Ovary (tissue), 9 donors: ENCODE measurements around the gene MALRD1. TPM values are rescaled to one million over a fixed set of nuclear protein-coding genes. Genes with fewer than 3 reads are reported as not detected.

Experiments used
- DNase-seq, 5 donors: peaks; one replicate each; pipeline ENCODE4 v3.0.0-alpha.2; 2019 to 2020
- H3K27ac ChIP-seq, 2 donors: fragments of 200-600 bp; one replicate each; pipeline versions ENCODE4 v1.5.1 to v1.8.0; 2019 to 2022
- H3K27me3 ChIP-seq: fragments of 200-600 bp; one replicate; pipeline ENCODE4 v1.8.0; 2022
- H3K36me3 ChIP-seq: fragments of 200-600 bp; sonication (generic); one replicate; pipeline ENCODE4 v1.5.1; 2019
- H3K4me1 ChIP-seq: one replicate; pipeline ENCODE4 v1.8.1; 2013; ENCODE audit warnings: mild to moderate bottlenecking, moderate library complexity; ENCODE audit not compliant: insufficient read depth
- H3K4me3 ChIP-seq: fragments of 200-600 bp; sonication (generic); one replicate; pipeline ENCODE4 v1.5.1; 2017
- H3K9me3 ChIP-seq, 2 donors: fragments of 200-600 bp in 1 of 2; sonication (generic) in 1 of 2; one replicate each; pipeline versions ENCODE4 v1.5.1 to v1.8.1; 2013 to 2019; ENCODE audit warnings: mild to moderate bottlenecking in 1 of 2, moderate library complexity in 1 of 2
- EP300 ChIP-seq: sonication (generic); formaldehyde crosslinking; IDR thresholded peaks from one replicate; pipeline ENCODE4 v1.6.1; 2017; ENCODE audit warnings: antibody characterized with exemption
- POLR2A ChIP-seq: fragments of 450-650 bp; IDR thresholded peaks from one replicate; pipeline ENCODE4 v1.6.1; 2017; ENCODE audit warnings: antibody characterized with exemption, mild to moderate bottlenecking, moderate library complexity
- WGBS, 3 donors: extraction: QIAGEN DNeasy Blood & Tissue Kit in 1 of 3; methylation state at CpG; one replicate each; pipeline versions ENCODE4 v1.1.5 to v1.1.7; 2013 to 2017; 5-methylcytosine and 5-hydroxymethylcytosine counted together
- intact Hi-C, 4 donors: fragments of 100-400 bp; cut with DNase I; formaldehyde crosslinking; loops; one replicate each; pipeline versions ENCODE4 v1.11.0 to v1.15.1; 2022 to 2023
- polyA plus RNA-seq, 2 donors: library from polyadenylated mRNA; stranded (reverse); fragments of 200-250 nt in 1 of 2; fragments of 350-450 nt in 1 of 2; fragmentation: Illumina TruSeq in 1 of 2; extraction: RNeasy Lipid Tissue Mini Kit (QIAGEN cat#74804) in 1 of 2; gene quantifications; one replicate each; pipeline ENCODE4 v1.2.3, GENCODE V29; 2013 to 2014
- total RNA-seq, 7 donors: library from RNA; depleted of rRNA in 2 of 7; stranded (reverse); fragments of >200 nt in 2 of 7; fragmentation: NEBNext Ultra II Directional in 3 of 7; extraction: Animal tissue kit (Norgen Biotek cat#: 25700) in 3 of 7; gene quantifications; one replicate each; pipeline versions ENCODE4 v1.1.0 to v1.2.4, GENCODE V29; 2016 to 2023
- TF ChIP-seq, protein P1 (sequence below), 3 donors: fragments of 450-650 bp in 2 of 3; fragments of 200-600 bp in 1 of 3; IDR thresholded peaks; one replicate each; pipeline versions ENCODE4 v1.5.1 to v1.8.0; 2016 to 2022; ENCODE audit warnings: antibody characterized with exemption in 3 of 3, mild to moderate bottlenecking in 1 of 3
- donor health status: DM: no; HTN: no; CAD: no; lungs with moderate emphysema.
- donor health status: DM: no; HTN: no; CAD: no.
- donor health status: Bipolar disorder and iron deficiency.
- donor health status: DM: yes; HTN: yes; CAD: no.
- donor health status: DM: no; HTN: no; CAD: no.
- donor health status: DM: yes; HTN: yes; CAD: no.

MALRD1 gene
- total and polyA plus RNA-seq, 9 donors, result 0.56 to 12.1 (median 1.9) TPM

DNA sequence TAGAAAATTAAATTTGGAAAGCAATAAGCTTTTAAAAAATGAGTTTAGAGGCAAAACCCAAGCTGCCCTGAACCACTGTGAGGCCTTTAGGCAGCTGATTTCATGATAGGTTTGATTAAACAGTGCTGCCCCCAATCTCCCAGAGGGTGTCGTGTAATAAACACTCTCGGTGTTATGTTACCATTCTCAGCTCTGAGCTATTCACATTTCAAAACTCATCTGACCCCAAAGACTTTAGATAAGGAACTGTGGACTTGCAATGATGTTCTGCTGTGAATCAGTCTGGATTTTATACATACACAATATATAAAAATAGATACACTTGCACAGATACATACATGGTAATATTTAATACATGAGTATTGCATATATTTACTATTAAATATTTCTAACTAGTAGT is 120.4 kb downstream of the MALRD1 start:
- intact Hi-C loops, result no loop called here
- WGBS, 3 donors, result 49 to 67% (median 57%) methylated on average over 2 of the region's 2 CpGs
- no peak for DNase-seq

DNA sequence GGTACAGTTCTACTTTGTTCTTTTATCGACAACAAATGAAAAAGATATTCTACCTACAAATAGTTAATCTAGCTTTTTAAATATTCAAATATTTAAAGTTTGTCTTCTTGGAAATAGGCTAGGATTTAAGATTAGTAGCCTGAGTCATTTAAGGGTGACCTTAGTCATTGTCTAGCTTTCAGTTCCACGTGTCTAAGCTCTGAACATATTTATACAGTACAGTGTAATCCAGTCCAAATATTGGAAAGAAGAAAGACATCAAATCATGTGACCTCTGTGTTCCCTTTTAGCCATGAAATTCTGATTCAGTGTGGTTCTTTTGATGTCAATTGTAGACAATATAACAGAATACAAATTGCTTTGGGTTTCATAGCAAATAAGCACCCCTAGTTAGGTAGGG is 121.1 kb downstream of the MALRD1 start:
- Histone ChIP-seq H3K36me3 (no peaks in the 10 kb centered on the region), H3K4me3 (no peak overlapping the region), H3K4me1 (no peaks in the 10 kb centered on the region), H3K27ac (no peak overlapping the region), H3K27me3 (no peaks in the 10 kb centered on the region), H3K9me3 (no peaks in the 10 kb centered on the region)
- WGBS, 3 donors, result 49 to 57% (median 50%) methylated on average over 2 of the region's 2 CpGs
- TF ChIP-seq EP300 (no peak), POLR2A (no peak)
- TF ChIP-seq, protein P1, sequence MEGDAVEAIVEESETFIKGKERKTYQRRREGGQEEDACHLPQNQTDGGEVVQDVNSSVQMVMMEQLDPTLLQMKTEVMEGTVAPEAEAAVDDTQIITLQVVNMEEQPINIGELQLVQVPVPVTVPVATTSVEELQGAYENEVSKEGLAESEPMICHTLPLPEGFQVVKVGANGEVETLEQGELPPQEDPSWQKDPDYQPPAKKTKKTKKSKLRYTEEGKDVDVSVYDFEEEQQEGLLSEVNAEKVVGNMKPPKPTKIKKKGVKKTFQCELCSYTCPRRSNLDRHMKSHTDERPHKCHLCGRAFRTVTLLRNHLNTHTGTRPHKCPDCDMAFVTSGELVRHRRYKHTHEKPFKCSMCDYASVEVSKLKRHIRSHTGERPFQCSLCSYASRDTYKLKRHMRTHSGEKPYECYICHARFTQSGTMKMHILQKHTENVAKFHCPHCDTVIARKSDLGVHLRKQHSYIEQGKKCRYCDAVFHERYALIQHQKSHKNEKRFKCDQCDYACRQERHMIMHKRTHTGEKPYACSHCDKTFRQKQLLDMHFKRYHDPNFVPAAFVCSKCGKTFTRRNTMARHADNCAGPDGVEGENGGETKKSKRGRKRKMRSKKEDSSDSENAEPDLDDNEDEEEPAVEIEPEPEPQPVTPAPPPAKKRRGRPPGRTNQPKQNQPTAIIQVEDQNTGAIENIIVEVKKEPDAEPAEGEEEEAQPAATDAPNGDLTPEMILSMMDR (IDR thresholded peaks at IDR 0.05), result no peak
- intact Hi-C loops, result no loop called here
- no peak for DNase-seq

More for the DNA sequence above, 120.4 kb downstream of the MALRD1 start:
- Histone ChIP-seq H3K4me3 (no peak overlapping the region), H3K9me3 (no peaks in the 10 kb centered on the region), H3K27ac (no peak overlapping the region), H3K4me1 (no peaks in the 10 kb centered on the region), H3K27me3 (no peaks in the 10 kb centered on the region), H3K36me3 (no peaks in the 10 kb centered on the region)
- TF ChIP-seq, protein P1 (IDR thresholded peaks at IDR 0.05), result no peak
- TF ChIP-seq EP300 (no peak), POLR2A (no peak)

DNA sequence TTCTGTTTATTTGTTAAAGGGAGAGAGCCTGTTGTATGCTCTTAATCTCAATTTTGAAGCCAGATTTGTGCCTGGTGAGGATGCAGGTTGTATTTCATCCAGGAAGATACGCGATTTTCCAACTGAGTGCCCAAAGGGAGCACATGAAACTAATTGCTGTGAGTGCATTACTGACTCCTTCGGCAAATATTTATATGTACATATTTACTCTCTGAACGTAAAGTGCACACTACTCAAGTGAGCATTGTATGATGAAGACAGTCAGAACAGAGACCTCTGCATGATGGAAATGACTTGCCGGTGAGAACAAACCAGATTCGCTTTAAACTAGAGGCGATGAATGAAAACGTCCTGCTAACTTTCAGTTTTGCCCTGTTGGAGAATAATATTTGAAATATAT is 130.1 kb downstream of the MALRD1 start:
- DNase-seq, result no peak
- 89 to 93% (median 92%) methylated on average over 8 of the region's 8 CpGs for WGBS, 3 donors
- intact Hi-C loops, result no loop called here

DNA sequence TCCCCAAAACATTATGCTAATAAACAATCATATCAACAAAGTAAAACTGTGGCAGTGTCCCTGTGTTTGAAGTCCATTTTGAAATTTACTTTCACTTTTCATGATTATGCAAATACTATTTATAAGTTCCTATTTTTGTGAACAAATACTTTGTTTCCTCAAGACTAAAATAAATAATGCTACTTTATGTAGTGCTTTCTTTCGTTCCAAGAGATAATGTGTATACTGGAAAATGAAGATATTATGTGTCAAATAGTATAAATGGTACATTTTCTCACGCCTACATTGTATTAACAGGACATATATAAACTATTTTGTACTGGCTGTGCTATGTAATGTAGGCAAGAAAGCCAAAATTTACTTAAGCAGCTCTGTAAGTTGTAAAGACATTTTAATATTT is 136.3 kb downstream of the MALRD1 start:
- WGBS, 3 donors, result 34 to 51% (median 50%) methylated on average over 2 of the region's 2 CpGs

More for the DNA sequence above, 130.1 kb downstream of the MALRD1 start:
- no peaks in the 10 kb centered on the region for H3K36me3 ChIP-seq
- H3K27me3 ChIP-seq, result no peaks in the 10 kb centered on the region
- TF ChIP-seq, protein P1 (IDR thresholded peaks at IDR 0.05), result no peak
- no peaks in the 10 kb centered on the region for H3K9me3 ChIP-seq
- no peak overlapping the region for H3K4me3 ChIP-seq
- H3K4me1 ChIP-seq, result no peaks in the 10 kb centered on the region
- H3K27ac ChIP-seq, result no peak overlapping the region

More for the DNA sequence above, 136.3 kb downstream of the MALRD1 start:
- DNase-seq, result no peak
- H3K27ac ChIP-seq, result no peak overlapping the region
- TF ChIP-seq EP300, result no peak
- TF ChIP-seq POLR2A, result no peak
- TF ChIP-seq, protein P1 (IDR thresholded peaks at IDR 0.05), result no peak
- no peaks in the 10 kb centered on the region for H3K27me3 ChIP-seq
- no peak overlapping the region for H3K4me3 ChIP-seq
- intact Hi-C loops, result no loop called here
- no peaks in the 10 kb centered on the region for H3K9me3 ChIP-seq
- no peaks in the 10 kb centered on the region for H3K4me1 ChIP-seq
- no peaks in the 10 kb centered on the region for H3K36me3 ChIP-seq
